ENCODE results near the gene MASP1.

- TF ChIP-seq POLR2AphosphoS5 (IDR thresholded peaks at IDR 0.05) (no peak), CTCF (IDR thresholded peaks at IDR 0.05; ENCODE audit: poor library complexity, severe bottlenecking) (no peak), SMC3 (conservative IDR thresholded peaks at IDR 0.05; ENCODE audit: poor library complexity) (no peak), TAF1 (IDR thresholded peaks at IDR 0.05; ENCODE audit: low read depth) (no peak), EZH2 (IDR thresholded peaks at IDR 0.05; ENCODE audit: borderline replicate concordance, insufficient read depth, low read length, poor library complexity, severe bottlenecking) (no peak)
Measured at GRCh38 chr3:187252311-187252710, 39.2 kb downstream of the MASP1 start.

Data from neural cell (in vitro differentiated cells).